Osteocyte (in vitro differentiated cells): ENCODE data around the gene CALD1. TPM values are rescaled to one million over a fixed set of nuclear protein-coding genes. Genes with fewer than 3 reads are reported as not detected.

Experiments
- DNase-seq: peaks from one replicate; pipeline ENCODE4 v3.0.0; 2021; ENCODE audit warnings: mixed read lengths; ENCODE audit not compliant: unreplicated experiment; ENCODE audit errors: extremely low spot score
- H3K27ac Mint-ChIP-seq: one replicate; pipeline ENCODE4 v1.8.0; 2021; ENCODE audit warnings: mild to moderate bottlenecking, mixed read lengths; ENCODE audit not compliant: unreplicated experiment
- H3K27me3 Mint-ChIP-seq: one replicate; pipeline ENCODE4 v1.8.0; 2021; ENCODE audit warnings: mixed read lengths; ENCODE audit not compliant: unreplicated experiment
- H3K36me3 Mint-ChIP-seq: one replicate; pipeline ENCODE4 v1.8.0; 2021; ENCODE audit warnings: mixed read lengths; ENCODE audit not compliant: unreplicated experiment
- H3K4me1 Mint-ChIP-seq: one replicate; pipeline ENCODE4 v1.8.0; 2021; ENCODE audit warnings: mixed read lengths; ENCODE audit not compliant: unreplicated experiment
- H3K4me3 Mint-ChIP-seq: one replicate; pipeline ENCODE4 v1.8.0; 2021; ENCODE audit warnings: mild to moderate bottlenecking, moderate library complexity, mixed read lengths; ENCODE audit not compliant: unreplicated experiment
- H3K9me3 Mint-ChIP-seq: one replicate; pipeline ENCODE4 v1.8.0; 2021; ENCODE audit warnings: mixed read lengths; ENCODE audit not compliant: unreplicated experiment
- total RNA-seq: library from RNA; stranded (reverse); gene quantifications from 2 replicates; pipeline ENCODE4 v1.2.1, GENCODE V29; 2021
- TF ChIP-seq, protein P1 (sequence below): fragments of 200-600 bp; sonication (generic); IDR thresholded peaks from 2 replicates; pipeline ENCODE4 v1.5.0; 2021; ENCODE audit warnings: antibody characterized with exemption, mild to moderate bottlenecking, moderate library complexity

The CALD1 gene
- total RNA-seq, 1 donor from 2014 or later = 807 TPM

DNA sequence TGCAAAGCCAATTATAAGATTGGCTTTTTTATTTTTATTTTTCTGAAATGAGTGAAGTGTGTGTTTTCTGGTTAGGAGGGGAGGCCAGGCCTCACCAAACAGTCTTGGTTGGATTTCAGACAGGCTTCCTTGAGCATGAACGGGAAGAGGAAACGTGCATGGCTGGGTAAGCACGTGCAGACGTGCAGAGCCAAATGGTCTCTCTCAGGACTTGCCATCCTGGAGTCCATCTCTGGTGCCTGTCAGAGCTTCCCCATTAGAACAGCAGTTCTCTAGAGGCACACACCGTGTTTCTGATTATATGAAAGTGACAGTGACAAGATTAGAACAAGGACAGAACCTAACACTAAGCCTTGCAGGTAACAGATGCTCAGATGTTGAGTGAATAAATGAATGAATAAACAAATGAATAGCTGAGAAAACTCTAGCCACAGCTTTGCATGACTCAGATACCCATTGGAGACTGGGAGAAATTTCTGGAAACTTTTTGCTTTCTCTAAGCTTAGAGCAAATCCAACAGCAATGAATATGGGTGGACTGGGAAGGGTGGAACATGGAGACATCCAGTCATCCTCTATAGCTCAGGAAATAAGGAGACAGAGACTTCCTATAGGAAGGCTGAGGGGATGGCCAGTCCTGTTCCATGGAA is 11.8 kb upstream of the CALD1 start:
- Mint-ChIP-seq H3K4me3 (peak overlapping the region; percentile 7), H3K4me1 (peaks cover 54% of the 10 kb centered on the region), H3K27me3 (no peaks in the 10 kb centered on the region), H3K27ac (peak overlapping the region; percentile 95), H3K9me3 (no peaks in the 10 kb centered on the region), H3K36me3 (no peaks in the 10 kb centered on the region)
- TF ChIP-seq, protein P1, sequence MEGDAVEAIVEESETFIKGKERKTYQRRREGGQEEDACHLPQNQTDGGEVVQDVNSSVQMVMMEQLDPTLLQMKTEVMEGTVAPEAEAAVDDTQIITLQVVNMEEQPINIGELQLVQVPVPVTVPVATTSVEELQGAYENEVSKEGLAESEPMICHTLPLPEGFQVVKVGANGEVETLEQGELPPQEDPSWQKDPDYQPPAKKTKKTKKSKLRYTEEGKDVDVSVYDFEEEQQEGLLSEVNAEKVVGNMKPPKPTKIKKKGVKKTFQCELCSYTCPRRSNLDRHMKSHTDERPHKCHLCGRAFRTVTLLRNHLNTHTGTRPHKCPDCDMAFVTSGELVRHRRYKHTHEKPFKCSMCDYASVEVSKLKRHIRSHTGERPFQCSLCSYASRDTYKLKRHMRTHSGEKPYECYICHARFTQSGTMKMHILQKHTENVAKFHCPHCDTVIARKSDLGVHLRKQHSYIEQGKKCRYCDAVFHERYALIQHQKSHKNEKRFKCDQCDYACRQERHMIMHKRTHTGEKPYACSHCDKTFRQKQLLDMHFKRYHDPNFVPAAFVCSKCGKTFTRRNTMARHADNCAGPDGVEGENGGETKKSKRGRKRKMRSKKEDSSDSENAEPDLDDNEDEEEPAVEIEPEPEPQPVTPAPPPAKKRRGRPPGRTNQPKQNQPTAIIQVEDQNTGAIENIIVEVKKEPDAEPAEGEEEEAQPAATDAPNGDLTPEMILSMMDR = no peak
- DNase-seq = no peak

DNA sequence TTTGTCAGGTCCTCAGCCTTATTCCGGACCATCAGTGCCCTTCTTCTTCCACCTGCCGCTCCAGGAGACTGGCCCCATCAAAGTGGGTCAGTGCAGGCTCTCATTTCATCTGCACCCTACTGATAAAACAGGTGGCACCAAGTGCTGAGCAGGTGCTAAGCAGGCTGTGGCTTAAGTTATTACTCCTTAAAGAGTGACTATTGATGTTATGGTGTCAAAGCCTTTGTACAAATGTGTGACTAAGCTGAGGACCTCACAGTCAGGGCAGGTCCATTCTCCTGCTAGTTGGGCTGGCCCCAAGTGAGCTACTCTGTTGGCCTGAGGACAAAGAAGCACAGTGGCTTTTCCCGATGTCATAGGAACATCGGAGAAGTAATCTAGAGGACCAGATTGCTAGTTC is 11.2 kb upstream of the CALD1 start:
- H3K27ac Mint-ChIP-seq = peak overlapping the region; percentile 95
- H3K4me3 Mint-ChIP-seq = no peak overlapping the region
- peaks cover 1% of the 10 kb centered on the region for H3K36me3 Mint-ChIP-seq
- H3K9me3 Mint-ChIP-seq = no peaks in the 10 kb centered on the region
- H3K27me3 Mint-ChIP-seq = no peaks in the 10 kb centered on the region
- TF ChIP-seq, protein P1 = no peak
- peaks cover 49% of the 10 kb centered on the region for H3K4me1 Mint-ChIP-seq
- no peak for DNase-seq

DNA sequence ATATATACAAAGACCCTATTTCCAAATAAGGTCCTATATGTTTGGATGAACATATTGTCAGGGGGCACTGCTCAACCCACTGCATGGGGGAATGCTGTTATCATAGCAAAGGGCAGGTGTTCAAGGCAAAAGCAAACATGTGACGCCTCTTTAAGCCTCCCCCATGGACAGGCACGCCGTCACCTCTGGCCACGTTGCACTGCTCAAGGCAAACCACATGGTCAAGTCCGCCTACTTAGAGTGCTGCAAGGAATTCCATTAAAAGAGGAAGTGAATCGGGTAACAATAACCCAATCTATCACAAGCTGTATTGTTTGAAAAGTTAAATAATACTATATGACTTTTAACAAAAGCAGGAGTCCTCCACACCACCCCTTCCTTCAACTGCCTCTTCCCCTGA is 8.8 kb upstream of the CALD1 start:
- Mint-ChIP-seq H3K27me3 (no peaks in the 10 kb centered on the region), H3K9me3 (no peaks in the 10 kb centered on the region), H3K36me3 (peaks cover 1% of the 10 kb centered on the region), H3K4me1 (peaks cover 49% of the 10 kb centered on the region), H3K27ac (no peak overlapping the region), H3K4me3 (no peak overlapping the region)
- TF ChIP-seq, protein P1 = no peak
- DNase-seq = no peak

DNA sequence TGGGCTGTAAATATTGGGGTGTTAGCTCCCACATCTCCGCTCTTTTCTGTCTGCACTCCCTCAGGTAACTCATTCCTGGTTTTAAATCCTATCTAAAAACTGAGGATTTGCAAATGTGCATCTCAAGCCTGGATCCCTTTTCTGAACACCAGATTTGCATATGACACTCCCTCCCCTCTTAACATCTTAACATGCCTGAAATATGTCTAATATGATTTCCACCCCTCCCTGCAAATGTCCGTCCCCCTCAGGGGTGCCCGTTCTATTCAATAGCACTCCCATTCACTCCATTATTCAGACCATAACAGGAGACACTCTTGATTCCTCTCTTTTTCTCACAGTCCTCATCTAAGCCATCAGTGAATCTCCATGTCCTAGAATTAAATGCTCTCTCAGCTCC is 8.3 kb upstream of the CALD1 start:
- Mint-ChIP-seq H3K4me1 (peaks cover 47% of the 10 kb centered on the region), H3K27ac (no peak overlapping the region)

DNA sequence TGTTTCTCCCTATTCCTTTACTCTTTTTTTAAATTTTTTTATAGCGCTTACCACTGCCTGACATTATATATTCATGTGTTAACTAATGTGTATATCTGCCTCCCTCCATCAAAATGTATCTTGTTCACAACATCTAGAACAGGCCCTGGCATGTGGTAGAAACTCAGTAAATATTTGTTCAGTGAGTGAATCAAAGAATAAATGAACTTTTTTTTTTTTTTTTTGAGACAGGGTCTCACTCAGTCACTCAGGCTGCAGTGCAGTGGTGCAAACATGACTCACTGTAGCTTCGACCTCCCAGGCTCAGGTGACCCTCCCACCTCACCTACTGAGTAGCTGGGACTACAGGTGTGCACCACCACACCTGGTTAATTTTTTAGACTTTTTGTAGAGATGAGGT is 7.5 kb upstream of the CALD1 start:
- no peak for DNase-seq
- TF ChIP-seq, protein P1 = no peak
- Mint-ChIP-seq H3K4me1 (peaks cover 45% of the 10 kb centered on the region), H3K4me3 (no peak overlapping the region), H3K27me3 (no peaks in the 10 kb centered on the region), H3K36me3 (peaks cover 1% of the 10 kb centered on the region), H3K9me3 (no peaks in the 10 kb centered on the region), H3K27ac (no peak overlapping the region)

More for the DNA sequence above, 8.3 kb upstream of the CALD1 start:
- Mint-ChIP-seq H3K27me3 (no peaks in the 10 kb centered on the region), H3K9me3 (no peaks in the 10 kb centered on the region), H3K4me3 (no peak overlapping the region), H3K36me3 (peaks cover 1% of the 10 kb centered on the region)
- no peak for DNase-seq
- TF ChIP-seq, protein P1 = no peak
